ENCODE results near the gene GON4L. TPM values are rescaled to one million over a fixed set of nuclear protein-coding genes. Genes with fewer than 3 reads are reported as not detected.

The GON4L gene
- 29.0 and 40.9 TPM in 2 replicates for total RNA-seq

DNA sequence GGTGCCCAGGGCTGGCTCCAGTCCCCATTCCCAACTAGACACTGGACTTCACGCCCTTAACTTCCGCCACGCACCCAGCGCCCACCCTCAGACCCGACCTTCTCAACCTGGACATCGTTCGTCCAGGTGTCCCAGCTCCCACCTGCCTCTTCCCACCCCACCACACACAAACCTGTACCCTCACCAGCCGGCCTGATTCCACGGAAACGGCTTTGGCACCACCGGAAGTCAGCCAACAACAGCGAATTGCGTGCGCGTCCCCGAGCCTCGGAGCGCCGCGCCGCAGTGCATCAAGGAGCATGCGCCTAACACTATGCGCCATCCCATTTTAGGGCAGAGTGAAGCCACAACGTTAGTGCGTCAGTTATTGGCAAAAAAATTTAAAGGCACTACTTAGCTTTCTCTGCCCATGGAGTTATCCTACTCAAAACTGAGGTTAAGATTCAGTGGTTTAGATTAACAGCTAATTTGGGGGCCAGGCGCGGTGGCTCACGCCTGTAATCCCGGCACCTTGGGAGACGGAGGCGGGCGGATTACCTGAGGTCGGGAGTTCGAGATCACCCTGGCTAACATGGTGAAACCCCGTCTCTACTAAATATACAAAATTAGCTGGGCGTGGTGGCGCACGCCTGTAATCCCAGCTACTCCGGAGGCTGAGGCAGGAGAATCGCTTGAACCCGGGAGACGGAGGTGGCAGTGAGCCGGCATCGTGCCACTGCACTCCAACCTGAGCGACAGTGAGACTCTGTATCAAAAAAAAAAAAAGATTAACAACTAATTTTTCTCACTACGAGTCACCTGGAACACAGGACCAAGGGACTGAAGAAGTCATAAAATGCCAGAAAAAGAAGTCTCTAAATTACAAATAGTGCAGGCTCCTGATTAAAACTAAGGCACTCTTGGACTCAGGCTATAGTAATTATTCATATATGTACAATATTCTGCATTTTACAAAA is at the start of gene GON4L:
Gene GON4L, minus strand, starts transcription at position 240 of the 956 bp plus-strand sequence. CDS start 3,434 bp downstream, outside the sequence.

DNA sequence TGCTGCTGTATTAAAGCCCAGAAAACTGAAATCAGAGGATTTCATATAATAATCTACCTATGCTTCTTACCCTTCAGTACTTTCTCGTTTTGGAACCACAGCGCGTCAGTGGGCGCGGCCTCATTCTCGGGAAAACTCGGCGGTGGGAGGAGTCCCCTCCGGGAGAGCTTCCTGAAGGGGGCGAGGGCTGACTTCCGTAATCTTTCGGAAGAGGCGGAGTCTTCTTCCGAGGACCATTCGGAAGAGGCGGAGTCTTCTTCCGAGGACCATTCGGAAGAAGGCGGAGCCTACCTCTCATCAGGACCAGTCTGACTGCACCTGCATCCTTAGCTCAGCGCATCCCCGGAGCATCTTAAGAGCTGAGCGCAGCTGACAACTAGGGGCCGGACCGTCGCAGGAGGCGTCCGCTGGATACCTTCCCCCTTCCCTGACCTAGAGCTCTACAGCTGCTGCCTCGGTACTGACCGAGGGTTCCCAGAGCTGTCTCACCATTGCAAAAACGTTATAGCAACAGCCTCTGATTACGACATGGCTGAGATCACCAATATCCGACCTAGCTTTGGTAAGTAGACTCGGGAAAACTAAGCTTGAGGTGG is 2.3 kb upstream of the GON4L start, which contains the start of gene SYT11:
Gene SYT11, plus strand, starts transcription at position 334 of the 596 bp plus-strand sequence. Its CDS starts 195 bp downstream, at position 529.

Small RNAs within 50 kb of the gene (small RNA-seq; reads per million reads assigned to genes)
- gene RF00015 = not detected

Other genes starting within 250 kb of the GON4L start
- gene MSTO1, start 247.0 kb downstream of the GON4L start, total RNA-seq = 30.9 and 43.0 TPM in 2 replicates
- gene YY1AP1, start 168.4 kb downstream of the GON4L start, total RNA-seq = 50.6 and 83.8 TPM in 2 replicates
- gene DAP3, start 168.1 kb downstream of the GON4L start, total RNA-seq = 74.2 and 78.2 TPM in 2 replicates
- gene SYT11, start 2.4 kb upstream of the GON4L start, total RNA-seq = 20.2 and 25.6 TPM in 2 replicates
- gene RIT1, start 54.1 kb upstream of the GON4L start, total RNA-seq = 16.0 and 16.2 TPM in 2 replicates
- gene KHDC4, start 77.2 kb upstream of the GON4L start, total RNA-seq = 23.1 and 33.4 TPM in 2 replicates
- gene RXFP4, start 84.4 kb upstream of the GON4L start, total RNA-seq = not detected in 2 replicates
- 100 and 171 TPM in 2 replicates for gene ARHGEF2, start 121.3 kb upstream of the GON4L start, total RNA-seq
- gene SSR2, start 163.7 kb upstream of the GON4L start, total RNA-seq = 261 and 358 TPM in 2 replicates
- gene UBQLN4, start 196.6 kb upstream of the GON4L start, total RNA-seq = 14.3 and 22.5 TPM in 2 replicates
- gene LAMTOR2, start 197.6 kb upstream of the GON4L start, total RNA-seq = 36.4 and 50.7 TPM in 2 replicates
- gene RAB25, start 203.9 kb upstream of the GON4L start, total RNA-seq = not detected in 2 replicates
- 0.73 and 1.2 TPM in 2 replicates for gene MEX3A, start 225.3 kb upstream of the GON4L start, total RNA-seq

Data from subcutaneous preadipocyte (primary cell).